Type B pancreatic cell (in vitro differentiated cells): Measurements from ENCODE around the gene LIMS1. TPM values are rescaled to one million over a fixed set of nuclear protein-coding genes. Genes with fewer than 3 reads are reported as not detected.
A peak's percentile ranks its signal among the peaks of the same experiment; 100 is the strongest.
"Not testable (repeated sequence)": the region's sequence is repeated elsewhere in the genome, so short reads cannot be mapped to it uniquely, and the experiment has no call there.

Source experiments
- DNase-seq: peaks from one replicate; pipeline ENCODE4 v3.0.0; 2021; ENCODE audit warnings: mixed read lengths; ENCODE audit not compliant: unreplicated experiment; ENCODE audit errors: extremely low spot score
- H3K27ac Mint-ChIP-seq: 2 replicates; pipeline ENCODE4 v1.8.0; 2021; ENCODE audit warnings: mild to moderate bottlenecking, mixed read lengths
- H3K27me3 Mint-ChIP-seq: 2 replicates; pipeline ENCODE4 v1.8.0; 2021; ENCODE audit warnings: mixed read lengths
- H3K36me3 Mint-ChIP-seq: 2 replicates; pipeline ENCODE4 v1.8.0; 2021; ENCODE audit warnings: mixed read lengths
- H3K4me1 Mint-ChIP-seq: one replicate; pipeline ENCODE4 v1.8.0; 2021; ENCODE audit warnings: mixed read lengths; ENCODE audit not compliant: unreplicated experiment
- H3K4me3 Mint-ChIP-seq: 2 replicates; pipeline ENCODE4 v1.8.0; 2021; ENCODE audit warnings: mild to moderate bottlenecking, mixed read lengths
- H3K9me3 Mint-ChIP-seq: 2 replicates; pipeline ENCODE4 v1.8.0; 2021; ENCODE audit warnings: mixed read lengths
- total RNA-seq: library from RNA; stranded (reverse); gene quantifications from 2 replicates; pipeline ENCODE4 v1.2.1, GENCODE V29; 2021; ENCODE audit warnings: low replicate concordance
- TF ChIP-seq, protein P1 (sequence below): fragments of 200-600 bp; sonication (generic); conservative IDR thresholded peaks from 2 replicates; pipeline ENCODE4 v1.5.0; 2021; ENCODE audit warnings: antibody characterized with exemption, mild to moderate bottlenecking

The LIMS1 gene
- total RNA-seq, 1 donor from 2014 or later = 43.5 TPM

- DNase-seq = no peak
- H3K4me3 Mint-ChIP-seq = no peak overlapping the region
- TF ChIP-seq, protein P1, sequence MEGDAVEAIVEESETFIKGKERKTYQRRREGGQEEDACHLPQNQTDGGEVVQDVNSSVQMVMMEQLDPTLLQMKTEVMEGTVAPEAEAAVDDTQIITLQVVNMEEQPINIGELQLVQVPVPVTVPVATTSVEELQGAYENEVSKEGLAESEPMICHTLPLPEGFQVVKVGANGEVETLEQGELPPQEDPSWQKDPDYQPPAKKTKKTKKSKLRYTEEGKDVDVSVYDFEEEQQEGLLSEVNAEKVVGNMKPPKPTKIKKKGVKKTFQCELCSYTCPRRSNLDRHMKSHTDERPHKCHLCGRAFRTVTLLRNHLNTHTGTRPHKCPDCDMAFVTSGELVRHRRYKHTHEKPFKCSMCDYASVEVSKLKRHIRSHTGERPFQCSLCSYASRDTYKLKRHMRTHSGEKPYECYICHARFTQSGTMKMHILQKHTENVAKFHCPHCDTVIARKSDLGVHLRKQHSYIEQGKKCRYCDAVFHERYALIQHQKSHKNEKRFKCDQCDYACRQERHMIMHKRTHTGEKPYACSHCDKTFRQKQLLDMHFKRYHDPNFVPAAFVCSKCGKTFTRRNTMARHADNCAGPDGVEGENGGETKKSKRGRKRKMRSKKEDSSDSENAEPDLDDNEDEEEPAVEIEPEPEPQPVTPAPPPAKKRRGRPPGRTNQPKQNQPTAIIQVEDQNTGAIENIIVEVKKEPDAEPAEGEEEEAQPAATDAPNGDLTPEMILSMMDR = no peak
- H3K36me3 Mint-ChIP-seq = no peaks in the 10 kb centered on the region
- H3K27me3 Mint-ChIP-seq = no peaks in the 10 kb centered on the region
- no peaks in the 10 kb centered on the region for H3K9me3 Mint-ChIP-seq
- no peak overlapping the region for H3K27ac Mint-ChIP-seq
- H3K4me1 Mint-ChIP-seq = no peaks in the 10 kb centered on the region
Measured at GRCh38 chr2:108701208-108701607, 166.9 kb downstream of the LIMS1 start.

DNA sequence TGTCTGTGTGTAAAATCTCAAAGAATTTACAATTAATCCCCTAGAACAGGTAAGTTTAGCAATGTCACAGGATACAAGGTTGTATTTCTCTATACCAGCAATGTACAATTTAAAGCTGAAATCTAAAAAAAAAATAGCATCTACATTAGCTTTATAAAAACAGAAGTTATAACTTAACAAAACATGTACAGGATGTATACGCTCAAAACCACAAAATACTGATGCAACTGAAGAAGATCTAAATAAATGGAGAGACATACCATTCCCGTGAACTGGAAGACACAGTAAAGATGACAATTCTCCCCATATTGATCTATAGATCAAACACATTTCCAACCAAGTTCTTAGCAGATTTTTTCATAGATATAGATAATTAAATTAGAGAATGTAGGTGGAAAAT, 167.5 kb downstream of the LIMS1 start:
- Mint-ChIP-seq H3K4me1 (no peaks in the 10 kb centered on the region), H3K36me3 (no peaks in the 10 kb centered on the region), H3K27me3 (no peaks in the 10 kb centered on the region), H3K4me3 (no peak overlapping the region), H3K27ac (no peak overlapping the region), H3K9me3 (no peaks in the 10 kb centered on the region)
- no peak for DNase-seq
- TF ChIP-seq, protein P1 = no peak

- no peak for DNase-seq
- H3K27ac Mint-ChIP-seq = no peak overlapping the region
- H3K36me3 Mint-ChIP-seq = no peaks in the 10 kb centered on the region
- H3K9me3 Mint-ChIP-seq = no peaks in the 10 kb centered on the region
- TF ChIP-seq, protein P1 = no peak
- no peak overlapping the region for H3K4me3 Mint-ChIP-seq
- no peaks in the 10 kb centered on the region for H3K4me1 Mint-ChIP-seq
- no peaks in the 10 kb centered on the region for H3K27me3 Mint-ChIP-seq
Measured at GRCh38 chr2:108704871-108705270, 170.6 kb downstream of the LIMS1 start.

DNA sequence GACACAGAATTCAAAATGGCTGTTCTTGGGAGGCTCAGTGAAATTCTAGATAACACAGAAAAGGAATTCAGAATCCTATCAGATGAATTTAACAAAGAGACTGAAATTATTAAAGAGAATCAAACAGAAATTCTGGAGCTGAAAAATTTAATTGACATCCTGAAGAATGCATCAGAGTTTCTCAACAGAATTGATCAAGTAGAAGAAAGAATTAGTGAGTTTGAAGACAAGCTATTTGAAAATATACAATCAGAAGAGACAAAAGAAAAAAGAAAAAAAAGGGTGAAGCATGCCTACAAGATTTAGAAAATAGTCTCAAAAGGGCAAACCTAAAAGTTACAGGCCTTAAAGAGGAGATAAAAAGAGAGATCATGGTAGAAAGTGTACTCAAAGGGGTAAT, 173.0 kb downstream of the LIMS1 start:
- Mint-ChIP-seq H3K27ac (no peak overlapping the region), H3K27me3 (no peaks in the 10 kb centered on the region), H3K4me3 (no peak overlapping the region), H3K36me3 (no peaks in the 10 kb centered on the region), H3K4me1 (no peaks in the 10 kb centered on the region), H3K9me3 (no peaks in the 10 kb centered on the region)
- TF ChIP-seq, protein P1 = no peak
- DNase-seq = no peak

GRCh38 chr2:108716971-108717370, 182.7 kb downstream of the LIMS1 start:
- not testable (repeated sequence) for DNase-seq, H3K4me3 Mint-ChIP-seq, H3K9me3 Mint-ChIP-seq, H3K36me3 Mint-ChIP-seq, H3K27me3 Mint-ChIP-seq, H3K27ac Mint-ChIP-seq, H3K4me1 Mint-ChIP-seq

- Mint-ChIP-seq H3K27ac (peak within 1 kb of the TSS; percentile 97), H3K27me3 (no peaks in the 10 kb centered on the region), H3K36me3 (no peaks in the 10 kb centered on the region), H3K4me3 (peak within 1 kb of the TSS; percentile 91), H3K9me3 (no peaks in the 10 kb centered on the region), H3K4me1 (peaks cover 14% of the 10 kb centered on the region)
- peak; percentile 96 for DNase-seq
- TF ChIP-seq, protein P1 = no peak
Measured at GRCh38 chr2:108719149-108720044, 185.1 kb downstream of the LIMS1 start, which contains the start of gene RANBP2. Gene RANBP2, plus strand, starts transcription at chr2:108719482. Its CDS starts 125 bp downstream, at chr2:108719607.

DNA sequence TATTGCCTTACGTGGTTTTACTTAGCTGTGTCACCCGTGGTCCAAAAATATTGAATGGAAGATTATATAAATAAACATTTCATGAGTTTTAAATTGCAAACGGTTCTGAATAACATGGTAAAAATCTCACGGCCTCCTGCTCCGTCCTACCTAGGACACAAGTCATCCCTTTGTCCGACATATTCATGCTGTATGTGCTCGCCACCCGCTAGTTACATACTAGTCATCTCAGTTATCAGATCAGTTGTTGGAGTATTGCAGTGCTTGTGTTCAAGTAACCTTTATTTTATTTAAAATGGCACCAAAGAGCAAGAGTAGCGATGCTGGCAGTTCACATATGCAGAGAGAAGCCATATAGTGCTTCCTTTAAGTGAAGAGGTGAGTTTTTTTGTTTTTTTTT, 191.8 kb downstream of the LIMS1 start:
- H3K4me1 Mint-ChIP-seq = peaks cover 12% of the 10 kb centered on the region
- H3K36me3 Mint-ChIP-seq, DNase-seq, H3K9me3 Mint-ChIP-seq, H3K4me3 Mint-ChIP-seq, H3K27me3 Mint-ChIP-seq: not testable (repeated sequence)
- H3K27ac Mint-ChIP-seq = peak overlapping the region; percentile 34

DNA sequence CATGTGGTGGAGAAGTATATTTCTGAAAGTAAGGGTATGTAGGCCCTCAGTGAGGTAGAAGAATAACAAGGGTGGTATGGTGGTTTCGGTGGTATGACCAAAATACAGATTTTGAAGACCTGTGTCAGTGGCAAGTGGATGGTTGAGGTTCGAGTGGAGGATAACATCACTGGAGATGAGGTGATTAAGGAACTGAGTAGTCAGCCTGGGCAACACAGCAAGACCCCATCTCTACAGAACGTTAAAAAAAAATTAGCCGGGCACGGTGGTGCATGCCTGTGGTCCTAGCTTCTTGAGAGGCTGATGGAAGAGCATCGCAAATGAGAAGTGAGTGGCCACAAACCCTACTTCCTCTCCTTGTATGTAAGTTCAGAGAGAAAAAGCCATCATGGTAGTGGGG, 200.4 kb downstream of the LIMS1 start:
- H3K4me3 Mint-ChIP-seq, DNase-seq, H3K4me1 Mint-ChIP-seq, H3K27me3 Mint-ChIP-seq, H3K9me3 Mint-ChIP-seq, H3K27ac Mint-ChIP-seq: not testable (repeated sequence)
- H3K36me3 Mint-ChIP-seq = peaks cover 14% of the 10 kb centered on the region
